Measurements from ENCODE around the gene NDUFB7.

- TF ChIP-seq CTCF (conservative IDR thresholded peaks at IDR 0.05; ENCODE audit: low read depth, low read length) (no peak), EZH2 (IDR thresholded peaks at IDR 0.05; ENCODE audit: low read length, unreplicated experiment) (no peak)
Measured at GRCh38 chr19:14545716-14546082, 26.2 kb downstream of the NDUFB7 start.

All from PC-3 (cell line).